ENCODE measurements around the gene MED12L.
A peak's percentile ranks its signal among the peaks of the same experiment; 100 is the strongest.
"Not testable (repeated sequence)": the region's sequence is repeated elsewhere in the genome, so short reads cannot be mapped to it uniquely, and the experiment has no call there.

The MED12L gene

DNA sequence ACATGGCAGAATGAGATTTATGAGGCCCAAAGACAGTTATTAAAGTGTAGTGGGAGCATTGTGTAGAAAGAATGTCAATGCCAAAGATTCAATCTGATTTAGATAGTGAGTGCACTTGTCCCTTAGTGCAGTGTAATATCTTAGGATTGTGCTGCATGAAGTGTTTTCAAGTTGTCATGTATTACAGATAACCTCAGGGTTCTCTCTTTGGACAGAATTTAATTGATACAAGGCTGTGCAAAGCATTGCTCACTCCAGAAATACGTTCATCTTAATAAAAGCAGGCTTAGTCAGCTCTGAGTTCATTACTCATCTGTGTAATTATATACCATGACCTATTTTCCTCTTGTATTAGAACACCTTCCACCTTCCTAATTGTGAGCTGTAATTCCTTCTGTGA lies 133.6 kb downstream of the MED12L start:
- DNase-seq = no peak

DNA sequence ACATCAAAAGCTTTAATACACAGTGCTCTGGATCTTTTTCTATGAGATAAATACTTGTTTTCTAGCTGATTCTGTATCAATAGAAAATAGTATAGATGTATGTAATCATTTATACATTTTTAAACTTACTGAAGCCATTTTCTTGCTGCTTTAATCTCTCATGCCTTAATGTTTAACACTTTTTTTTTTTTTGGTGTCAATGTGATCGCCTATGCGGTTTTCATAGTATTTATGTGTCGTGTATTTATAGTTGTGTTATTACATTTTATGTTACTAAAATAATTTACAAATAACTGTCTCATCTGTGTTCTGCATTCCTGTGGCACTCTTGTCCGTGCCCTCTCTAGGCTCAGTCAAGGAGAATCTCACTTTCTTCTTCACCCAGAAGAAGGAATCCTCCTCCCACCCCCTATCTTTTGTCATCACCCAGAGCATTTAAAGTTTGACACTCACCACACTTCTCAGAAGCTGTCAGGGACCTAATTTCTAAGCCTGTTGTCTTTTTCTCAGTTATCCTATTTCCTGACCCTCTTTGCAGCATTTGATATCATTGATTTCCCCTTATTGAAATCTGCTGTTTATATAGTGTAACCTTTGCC lies 138.9 kb downstream of the MED12L start:
- DNase-seq = no peak

DNA sequence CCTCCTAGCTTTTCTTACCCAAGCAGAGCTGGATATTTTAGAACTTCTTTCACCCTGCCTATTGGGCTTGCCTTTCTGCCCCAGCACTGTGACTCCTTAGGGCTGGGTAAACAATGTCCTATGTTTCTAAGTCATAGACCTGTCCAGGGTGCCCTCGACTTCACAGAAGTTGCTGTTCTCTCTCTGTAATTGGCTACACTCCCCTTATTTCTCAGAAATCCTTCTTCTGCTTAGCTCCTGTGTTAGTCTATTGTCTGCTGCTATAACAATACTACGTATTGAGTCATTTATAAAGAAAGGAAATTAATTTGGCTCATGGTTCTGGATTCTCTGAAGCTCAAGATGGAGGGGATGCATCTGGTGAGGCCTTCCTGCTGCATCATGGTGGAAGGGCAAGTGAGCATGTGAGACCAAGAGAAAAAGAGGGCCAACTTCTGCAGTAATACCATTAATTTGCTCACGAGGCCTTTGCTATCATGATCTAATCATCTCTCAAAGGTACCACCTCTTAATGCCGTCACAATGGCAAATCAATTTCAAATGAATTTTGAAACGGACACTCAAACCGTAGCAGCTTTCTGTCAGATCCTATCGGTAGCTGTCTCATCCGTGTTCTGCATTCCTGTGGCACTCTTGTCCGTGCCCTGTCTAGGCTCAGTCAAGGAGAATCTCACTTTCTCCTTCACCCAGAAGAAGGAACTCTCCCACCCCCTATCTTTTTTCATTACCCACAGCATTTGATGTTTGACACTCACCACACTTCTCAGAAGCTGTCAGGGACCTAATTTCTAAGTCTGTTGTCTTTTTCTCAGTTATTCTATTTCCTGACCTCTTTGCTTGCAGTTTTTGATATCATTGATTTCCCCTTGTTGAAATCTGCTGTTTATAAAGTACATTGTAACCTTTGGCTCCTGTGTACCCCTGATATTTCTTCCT lies 139.8 kb downstream of the MED12L start:
- DNase-seq = no peak

DNA sequence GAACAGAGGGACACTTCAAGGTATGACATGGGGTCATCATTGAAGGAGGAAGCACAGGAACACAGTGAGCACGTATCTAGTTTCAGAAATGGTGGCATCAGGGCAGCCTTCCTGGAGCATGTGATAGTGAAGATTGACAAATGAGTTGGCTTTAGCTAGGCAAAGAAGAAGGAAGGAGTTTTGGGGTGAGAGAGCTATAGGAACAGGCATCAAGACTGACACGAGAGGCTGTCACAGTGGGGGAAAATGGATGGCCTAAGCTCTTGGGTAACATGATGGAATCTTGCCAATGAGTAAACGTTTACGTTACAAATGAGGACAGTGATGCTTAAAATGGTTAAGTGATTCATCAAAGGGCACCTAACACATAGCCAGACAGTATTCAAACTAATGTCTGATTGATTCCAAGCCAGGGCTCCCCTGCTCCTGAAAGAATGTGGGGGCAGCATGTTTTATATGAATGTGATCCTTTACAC lies 140.7 kb downstream of the MED12L start:
- no peak for DNase-seq

DNA sequence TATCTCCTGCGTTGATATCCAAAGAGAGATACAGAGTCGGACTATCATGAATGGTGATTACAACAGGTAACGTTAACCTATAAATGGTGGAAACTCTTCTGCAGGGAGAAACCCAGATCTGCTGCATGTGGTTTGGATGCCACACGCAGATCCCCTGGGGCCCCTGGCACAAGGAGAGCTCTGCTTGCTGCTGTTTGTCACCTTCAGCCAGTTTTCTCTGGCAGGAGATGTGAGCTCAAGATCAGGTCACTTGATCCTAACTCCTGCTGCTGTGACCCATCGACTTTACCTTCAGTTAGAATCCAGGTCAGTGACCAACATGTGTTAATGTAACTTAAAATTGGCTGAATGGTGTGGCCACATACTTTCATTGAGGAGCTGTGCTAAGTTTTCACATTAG lies 141.4 kb downstream of the MED12L start:
- DNase-seq = no peak

DNA sequence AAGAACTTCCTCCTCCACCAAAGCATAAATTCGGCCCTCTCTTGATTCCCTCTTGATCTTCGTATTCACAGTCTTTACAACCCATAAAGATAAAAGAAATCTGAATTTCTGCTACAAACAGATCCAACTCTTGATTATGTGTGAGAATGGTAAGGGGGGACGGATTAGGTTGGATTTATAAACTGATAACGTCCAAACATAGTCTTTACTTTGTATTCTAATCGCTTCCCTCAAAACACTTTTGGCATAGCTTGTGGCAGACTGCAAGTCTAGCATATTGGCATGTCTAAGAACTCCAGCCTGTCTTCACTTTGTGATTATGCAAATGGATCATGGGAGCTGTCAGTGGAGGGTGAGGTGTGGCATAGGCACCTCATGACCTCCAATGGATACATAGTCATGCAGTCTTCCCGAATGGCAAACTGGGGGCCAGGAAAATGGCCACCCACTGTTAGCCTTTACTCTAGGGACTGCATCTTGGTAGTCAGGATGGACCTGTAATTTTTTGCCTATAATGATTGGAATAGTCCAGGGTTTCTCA lies 141.9 kb downstream of the MED12L start:
- no peak for DNase-seq

DNA sequence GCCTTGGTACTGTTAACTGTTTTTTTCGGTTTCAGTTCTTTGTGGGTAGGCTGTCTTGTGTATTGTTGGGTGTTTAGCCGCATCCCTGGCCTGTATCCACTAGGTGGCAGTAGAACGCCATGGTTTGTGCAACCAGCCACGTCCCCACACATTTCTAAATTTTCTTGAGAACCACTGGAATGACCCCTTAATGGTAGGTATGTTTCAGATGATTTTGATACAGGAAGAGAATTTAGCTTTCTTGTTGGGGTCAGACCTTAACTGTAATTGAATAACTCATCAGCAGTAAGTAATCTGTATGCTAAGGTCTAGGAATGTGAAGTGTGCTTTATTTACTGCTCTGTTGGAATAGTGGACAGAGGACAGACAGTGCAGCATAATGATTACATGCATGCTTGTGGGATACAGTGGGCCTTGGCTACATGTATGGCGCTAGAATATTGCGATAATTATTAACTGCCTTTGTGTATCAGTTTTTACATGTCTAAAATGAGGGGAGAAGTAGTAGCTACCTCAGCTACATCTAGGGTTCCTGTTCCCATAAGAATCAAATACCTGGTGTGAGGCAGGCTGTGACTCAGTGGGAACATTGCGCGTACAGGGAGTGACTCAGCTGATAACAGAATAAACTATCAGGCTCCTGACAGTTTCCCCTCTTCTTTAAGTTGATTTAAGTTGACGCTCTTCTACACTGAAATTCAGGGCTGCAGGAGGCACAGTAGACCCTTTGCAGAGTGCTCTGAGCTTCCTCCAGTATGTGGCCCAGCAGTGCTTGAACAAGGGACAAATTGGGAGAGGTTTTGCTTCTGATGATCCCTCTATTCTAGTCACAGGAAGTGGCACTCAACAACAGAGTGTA lies 142.6 kb downstream of the MED12L start:
- DNase-seq = no peak

DNA sequence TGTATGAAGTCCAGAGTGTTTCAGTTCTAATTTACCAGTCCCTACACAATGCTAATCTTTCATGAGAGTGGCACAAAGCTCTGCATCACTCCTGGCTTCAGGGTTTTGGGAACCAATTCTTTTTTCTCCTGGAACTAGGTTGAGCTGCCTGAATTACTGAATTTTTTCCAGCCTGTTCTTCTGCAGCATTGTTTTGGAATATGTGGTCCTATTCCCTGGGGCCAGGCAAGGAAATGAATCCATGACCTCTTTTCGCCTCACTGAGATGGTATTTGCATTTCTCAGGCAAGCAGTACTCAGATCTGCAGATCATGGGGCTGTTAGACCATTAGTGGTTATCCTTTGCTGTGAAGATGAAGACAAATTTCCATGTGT lies 143.2 kb downstream of the MED12L start:
- no peak for DNase-seq

DNA sequence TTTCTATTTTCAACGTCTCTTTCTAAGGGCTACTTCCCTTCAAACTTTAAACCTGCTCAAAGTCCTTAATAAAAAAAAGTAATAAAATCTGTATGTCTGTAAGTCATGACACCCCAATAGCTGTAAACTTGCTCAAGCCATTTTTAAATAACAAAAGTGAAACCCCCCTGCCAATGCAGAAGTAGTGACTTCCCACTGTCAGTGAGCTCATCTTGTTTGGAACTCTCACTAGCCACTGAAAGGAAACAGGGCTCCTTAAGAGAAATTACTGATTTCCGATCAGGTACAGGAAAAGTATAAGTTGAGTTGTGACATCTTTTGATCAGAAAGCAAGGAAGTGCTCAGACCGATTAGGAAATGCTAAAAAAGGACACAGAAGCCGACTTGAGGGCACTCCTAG lies 145.2 kb downstream of the MED12L start:
- no peak for DNase-seq

DNA sequence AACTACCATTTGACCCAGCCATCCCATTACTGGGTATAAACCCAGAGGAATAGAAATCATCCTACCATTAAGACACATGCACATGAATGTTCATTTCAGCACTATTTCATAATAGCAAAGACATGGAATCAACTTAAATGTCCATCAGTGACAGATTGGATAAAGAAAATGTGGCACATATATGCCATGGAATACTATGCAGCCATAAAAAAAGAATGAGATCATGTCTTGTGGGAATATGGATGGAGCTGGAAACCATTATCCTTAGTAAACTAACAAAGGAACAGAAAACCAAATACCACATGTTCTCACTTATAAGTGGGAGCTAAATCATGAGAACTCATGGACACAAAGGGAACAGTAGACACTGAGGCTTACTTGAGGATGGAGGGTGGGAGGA lies 146.9 kb downstream of the MED12L start:
- DNase-seq = not testable (repeated sequence)

DNA sequence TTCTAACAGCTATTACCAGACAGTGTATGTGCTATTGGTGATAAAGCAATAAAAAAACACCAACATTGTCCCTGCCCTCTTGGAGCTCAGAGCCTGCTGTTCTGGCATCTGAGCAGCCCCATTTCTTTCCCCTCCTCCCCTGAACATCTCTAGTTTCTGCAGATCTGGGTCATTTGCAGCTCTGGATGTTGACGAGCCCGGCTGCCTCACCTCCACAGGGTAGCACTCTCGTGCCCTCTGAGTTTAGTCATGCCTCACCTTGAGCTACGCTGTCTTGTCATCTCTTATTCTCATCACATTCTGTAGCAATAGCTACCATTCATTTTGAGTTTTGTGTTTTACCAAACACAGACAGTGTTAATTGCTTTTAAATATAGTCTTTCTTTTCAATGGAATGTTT lies 147.5 kb downstream of the MED12L start:
- DNase-seq = no peak

DNA sequence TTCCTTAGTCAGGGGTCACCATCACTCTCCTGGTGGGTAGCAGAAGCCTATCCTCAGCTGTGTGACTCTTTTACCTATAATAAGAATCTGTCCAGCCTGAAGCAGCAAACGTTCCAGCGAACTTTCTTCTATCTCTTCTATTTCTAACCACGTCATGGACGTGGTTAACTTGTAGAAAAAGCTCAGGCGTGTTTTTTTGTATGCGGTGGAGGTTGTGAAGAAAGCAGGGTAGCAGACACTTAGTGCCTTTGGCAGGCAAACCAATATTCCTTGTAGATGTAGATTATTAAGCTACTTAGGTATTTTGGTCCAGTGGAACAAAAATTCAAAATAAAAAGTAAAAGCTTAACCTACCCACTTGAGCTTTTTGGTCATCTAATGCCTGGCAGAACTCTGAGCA lies 149.4 kb downstream of the MED12L start:
- DNase-seq = no peak

DNA sequence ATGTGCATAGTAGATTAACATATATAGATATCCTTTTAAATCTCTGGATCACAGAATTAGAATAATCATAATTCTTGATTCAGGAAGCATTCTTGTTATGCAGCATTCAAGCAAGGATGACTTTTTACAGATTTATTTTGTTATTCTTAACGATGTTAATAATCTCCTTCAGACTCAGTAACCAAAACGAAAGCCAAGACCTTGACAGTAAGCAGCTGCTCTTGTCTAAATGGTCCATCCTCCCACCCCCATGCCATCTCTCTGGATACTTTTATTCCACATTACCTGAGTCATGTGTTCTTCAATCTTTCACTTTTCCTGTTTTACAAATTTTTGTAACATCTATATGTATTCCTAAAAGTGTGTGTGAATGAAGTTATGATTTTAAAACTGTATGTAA lies 150.9 kb downstream of the MED12L start:
- DNase-seq = no peak

DNA sequence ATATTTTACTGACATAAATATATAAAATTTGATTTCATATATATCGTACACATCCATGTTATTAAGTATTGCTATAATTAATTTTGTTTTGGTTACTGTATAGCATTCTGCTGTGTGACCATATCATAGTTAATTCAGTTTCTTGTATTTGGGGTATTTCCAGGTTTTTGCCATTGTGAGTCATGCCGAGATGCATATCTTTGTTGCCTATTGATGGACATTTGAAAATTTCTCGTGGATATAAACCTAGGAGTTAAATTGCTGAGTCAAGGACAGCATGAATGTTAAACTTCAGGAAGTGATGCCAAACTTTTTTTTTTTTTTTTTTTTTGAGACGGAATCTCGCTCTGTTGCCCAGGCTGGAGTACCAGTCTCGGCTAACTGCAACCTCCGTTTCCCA lies 151.3 kb downstream of the MED12L start:
- DNase-seq = no peak

DNA sequence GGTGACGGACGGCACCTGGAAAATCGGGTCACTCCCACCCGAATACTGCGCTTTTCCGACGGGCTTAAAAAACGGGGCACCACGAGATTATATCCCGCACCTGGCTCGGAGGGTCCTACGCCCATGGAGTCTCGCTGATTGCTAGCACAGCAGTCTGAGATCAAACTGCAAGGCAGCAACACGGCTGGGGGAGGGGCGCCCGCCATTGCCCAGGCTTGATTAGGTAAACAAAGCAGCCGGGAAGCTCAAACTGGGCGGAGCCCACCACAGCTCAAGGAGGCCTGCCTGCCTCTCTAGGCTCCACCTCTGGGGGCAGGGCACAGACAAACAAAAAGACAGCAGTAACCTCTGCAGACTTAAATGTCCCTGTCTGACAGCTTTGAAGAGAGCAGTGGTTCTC lies 156.5 kb downstream of the MED12L start:
- not testable (repeated sequence) for DNase-seq

DNA sequence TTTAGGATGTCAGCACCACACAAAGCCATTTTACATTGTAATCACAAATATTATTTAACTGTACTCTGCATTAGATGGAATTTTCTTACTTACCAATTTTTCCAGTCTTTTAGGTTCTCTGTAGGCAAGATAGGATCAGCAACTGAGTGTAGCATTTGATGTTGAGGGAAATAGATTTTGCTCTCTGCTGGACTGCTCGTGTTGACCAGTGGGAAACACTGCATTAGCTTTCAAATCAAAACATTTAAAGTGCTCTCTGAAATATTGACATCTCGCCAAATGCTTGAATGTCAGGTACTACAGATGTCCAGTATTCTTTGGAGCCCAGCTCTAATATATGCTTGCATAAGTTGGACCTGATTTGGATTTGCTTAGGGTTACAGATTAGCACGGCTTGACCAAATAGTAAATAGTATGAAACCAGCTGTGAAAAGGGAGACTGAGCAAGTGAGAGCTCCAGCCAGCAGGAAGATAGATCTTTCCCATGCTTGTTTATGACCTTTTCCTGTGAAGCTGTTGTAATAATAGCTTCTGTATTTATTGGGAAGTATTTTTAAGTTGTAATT lies 163.4 kb downstream of the MED12L start:
- DNase-seq = peak; percentile 7

DNA sequence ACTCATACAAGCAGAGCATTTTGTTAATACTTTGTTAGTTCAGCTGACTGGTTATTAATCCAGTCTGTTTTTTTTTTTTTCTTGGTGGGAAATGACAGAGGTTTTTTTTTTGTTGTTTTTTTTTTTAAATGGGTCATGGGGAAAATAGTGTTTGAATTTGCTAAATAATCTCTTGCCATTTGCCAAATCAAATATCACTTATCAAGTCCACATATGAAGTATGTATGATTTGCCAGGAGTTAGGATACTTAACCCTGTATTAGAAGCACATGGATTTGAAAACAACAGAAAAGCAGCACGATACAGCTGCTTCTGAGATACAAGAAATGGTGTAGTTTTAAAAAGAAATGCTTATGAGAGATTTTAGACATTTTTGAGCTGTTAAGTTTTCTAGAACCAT lies 171.3 kb downstream of the MED12L start:
- DNase-seq = no peak

DNA sequence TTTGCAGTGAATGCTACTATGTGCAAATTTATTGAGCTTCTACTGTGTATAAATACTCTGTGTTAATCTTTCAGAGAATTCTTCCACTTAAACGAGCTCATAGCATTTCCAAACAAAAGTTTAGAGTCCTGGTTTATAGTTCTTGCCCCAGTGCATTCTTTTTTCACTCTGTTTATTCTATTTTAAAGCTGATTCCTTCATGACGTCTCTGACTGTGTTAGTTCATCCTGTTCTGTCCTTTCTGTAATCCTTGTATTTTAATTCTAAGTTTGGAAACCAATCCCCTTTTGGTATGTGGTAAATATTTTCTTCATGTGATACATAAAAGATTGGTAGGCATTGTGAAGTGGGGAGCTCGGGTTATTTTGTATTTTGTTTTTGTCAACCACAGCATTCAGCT lies 174.2 kb downstream of the MED12L start:
- DNase-seq = no peak

DNA sequence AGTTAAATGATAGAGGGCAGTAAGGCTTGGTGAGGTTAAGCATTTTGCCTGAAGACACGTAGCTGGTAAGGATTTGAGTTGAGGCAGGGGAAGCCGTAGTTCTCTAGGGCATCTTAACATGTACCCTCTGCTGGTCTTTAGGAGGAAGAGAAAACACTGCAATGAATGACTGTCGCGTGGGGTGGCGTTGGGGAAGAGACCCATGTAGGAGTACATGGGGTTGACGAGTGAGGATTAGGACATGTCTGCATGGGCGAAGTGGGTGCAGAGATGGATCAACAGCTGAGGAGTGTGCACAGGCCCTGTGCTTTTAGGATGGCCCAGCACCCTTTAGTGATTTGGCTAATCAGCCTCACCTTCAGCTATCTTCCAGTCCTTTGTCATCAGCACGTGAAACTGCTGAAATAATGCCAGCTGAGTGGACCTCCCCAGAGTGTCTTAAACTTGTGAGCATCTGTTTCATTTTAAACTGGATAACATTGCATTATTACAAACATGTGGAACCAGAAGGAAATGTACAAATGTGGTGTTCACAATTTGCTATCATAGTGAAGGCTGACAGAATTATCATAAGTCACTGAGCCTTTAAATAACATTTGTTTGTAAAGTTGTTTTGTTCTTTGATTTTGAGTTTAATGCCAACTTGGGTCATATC lies 177.5 kb downstream of the MED12L start:
- DNase-seq = no peak

DNA sequence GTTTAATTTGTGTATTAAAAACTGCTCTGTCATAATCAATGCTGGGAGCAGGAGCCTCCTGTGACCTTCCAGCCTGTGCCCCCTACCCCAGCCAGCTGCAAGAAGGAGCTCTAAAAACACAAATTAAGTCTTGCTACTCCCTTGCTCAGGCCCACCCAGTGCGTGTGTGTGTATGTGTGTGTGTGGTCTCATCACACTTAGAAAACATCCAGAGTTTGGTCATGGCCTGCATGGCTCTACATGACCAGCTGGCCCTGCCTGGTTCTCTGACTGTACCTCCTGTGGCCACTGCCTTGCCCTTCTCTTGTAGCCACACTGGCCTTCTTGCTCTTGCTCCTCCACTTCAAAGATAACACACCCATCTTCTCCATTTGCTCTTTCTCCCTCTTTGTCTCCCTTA lies 179.1 kb downstream of the MED12L start:
- no peak for DNase-seq

DNA sequence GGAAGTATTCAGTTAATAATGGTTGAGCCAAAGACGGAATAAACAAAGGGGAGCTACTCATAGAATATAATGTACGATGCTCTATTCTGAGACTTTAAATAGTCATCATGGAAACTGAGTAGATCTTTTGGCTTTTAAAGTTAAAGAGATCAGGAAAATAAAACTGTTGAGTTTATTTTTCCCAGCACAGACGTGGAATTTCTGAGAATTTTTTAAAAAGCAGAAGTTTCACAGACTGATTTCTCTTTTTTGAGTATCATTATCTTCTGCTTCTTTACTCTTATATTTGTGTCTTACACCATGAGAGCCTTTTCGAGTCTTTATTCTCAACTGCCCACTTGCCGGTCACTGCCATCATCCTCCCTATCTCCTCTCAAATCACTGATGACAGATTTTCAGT lies 179.7 kb downstream of the MED12L start:
- DNase-seq = no peak

DNA sequence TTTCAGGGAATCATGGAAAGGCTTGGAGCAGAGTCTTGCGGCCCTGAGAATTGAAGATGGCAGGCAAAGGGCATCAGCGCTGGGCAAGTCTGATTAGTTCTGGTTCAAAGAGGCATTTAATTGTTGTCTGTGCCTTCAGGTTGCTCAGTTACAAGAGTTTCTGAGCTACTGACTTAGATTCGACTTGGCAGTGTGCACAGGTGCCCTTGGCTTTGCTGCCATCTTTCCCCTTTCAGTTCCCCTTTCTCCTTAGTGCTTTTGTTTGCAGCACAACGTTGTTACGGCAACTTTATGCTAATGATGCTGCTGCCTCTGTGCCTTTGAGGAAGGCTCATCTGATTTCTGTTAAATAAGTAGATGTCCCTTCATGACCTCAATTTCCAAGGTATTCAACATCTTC lies 180.4 kb downstream of the MED12L start:
- no peak for DNase-seq
